DMS153 treated with DMSO at 0.1 percent for 48 hours (cell line): ENCODE results near the gene GMCL1.
"Not testable (repeated sequence)": the region's sequence is repeated elsewhere in the genome, so short reads cannot be mapped to it uniquely, and the experiment has no call there.

Source experiments
- DNase-seq: peaks from one replicate; lab custom pipeline; 2025; ENCODE audit not compliant: unreplicated experiment; lab: John Stamatoyannopoulos, UW

Gene GMCL1

DNA sequence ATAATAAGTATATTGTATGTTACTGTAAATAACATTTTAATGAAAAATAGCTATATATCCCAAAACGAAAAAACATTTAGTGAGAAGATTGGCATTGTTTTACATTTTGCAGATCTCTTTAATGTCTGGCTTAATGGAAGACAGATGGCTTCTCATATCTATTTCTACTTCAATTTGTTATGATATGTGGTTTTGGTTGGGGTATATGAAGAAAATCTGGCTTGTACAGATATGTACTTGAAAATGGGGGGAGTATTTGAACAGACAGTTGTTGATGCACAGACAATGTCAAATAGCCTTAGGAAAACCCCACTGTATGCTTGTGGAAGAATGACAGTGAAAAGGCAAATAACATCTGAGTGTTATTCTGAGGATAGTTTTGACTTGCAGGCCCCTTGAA, 23.6 kb upstream of the GMCL1 start:
- no peak for DNase-seq

GRCh38 chr2:69807821-69808540, 21.5 kb upstream of the GMCL1 start:
- no peak for DNase-seq

DNA sequence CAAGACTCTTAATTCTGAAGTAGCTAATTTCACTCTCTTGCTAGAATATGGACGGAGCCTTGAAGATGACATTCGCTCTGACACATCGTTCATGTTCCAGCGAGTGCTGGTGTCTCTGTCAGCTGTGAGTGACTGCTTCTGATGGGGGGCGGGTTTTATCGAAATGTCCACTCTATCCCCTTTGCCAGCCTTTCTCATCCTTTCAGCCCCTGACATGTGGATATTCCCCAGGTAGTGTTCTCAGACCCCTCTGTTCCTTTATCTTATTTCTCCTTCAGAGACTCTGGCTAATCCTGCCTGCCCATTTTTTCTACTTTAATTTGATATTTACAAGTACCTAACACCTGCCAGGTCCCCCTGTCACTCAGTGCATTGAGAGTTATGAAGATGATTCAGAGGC, 18.9 kb upstream of the GMCL1 start:
- DNase-seq = no peak

- no peak for DNase-seq
These were observed 18.4 kb upstream of the GMCL1 start for GRCh38 chr2:69811018-69811417.

DNA sequence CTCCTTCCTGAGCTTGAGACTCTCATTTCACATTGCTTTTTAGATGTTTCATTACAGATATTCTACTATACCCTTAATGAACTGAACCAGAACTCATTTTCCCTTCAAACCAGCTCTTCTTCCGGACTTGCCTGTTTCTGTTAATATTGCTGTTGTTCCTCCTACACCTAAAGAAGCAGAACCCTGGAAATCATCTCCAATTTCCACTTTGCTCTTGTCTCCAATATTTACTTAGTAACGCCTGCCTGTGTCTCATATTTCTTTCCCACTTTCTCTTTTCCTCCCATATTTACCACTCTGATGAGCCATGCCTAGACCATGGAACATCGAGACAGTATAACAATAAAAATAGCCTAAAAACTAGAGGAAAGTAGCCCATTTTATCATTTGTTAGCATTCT, 17.9 kb upstream of the GMCL1 start:
- no peak for DNase-seq

DNA sequence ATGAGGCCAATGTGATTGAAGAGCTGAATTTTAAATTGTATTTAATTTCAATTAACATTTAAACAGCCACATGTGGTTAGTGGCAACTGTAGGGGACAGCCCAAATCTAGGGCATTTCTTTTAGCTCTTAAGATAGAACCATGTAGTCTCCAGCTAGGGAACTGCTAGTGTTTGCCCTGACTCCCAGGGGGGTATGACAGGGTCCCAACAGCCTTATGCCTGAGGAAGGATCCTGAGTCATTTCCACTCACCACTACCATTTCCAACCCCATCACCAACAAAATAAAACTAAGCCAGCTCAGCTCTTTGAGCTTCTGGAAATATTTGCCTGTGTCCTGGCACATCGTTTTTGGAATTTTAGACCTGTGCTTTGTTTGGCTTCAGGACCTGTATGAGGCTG, 13.7 kb upstream of the GMCL1 start:
- no peak for DNase-seq

DNA sequence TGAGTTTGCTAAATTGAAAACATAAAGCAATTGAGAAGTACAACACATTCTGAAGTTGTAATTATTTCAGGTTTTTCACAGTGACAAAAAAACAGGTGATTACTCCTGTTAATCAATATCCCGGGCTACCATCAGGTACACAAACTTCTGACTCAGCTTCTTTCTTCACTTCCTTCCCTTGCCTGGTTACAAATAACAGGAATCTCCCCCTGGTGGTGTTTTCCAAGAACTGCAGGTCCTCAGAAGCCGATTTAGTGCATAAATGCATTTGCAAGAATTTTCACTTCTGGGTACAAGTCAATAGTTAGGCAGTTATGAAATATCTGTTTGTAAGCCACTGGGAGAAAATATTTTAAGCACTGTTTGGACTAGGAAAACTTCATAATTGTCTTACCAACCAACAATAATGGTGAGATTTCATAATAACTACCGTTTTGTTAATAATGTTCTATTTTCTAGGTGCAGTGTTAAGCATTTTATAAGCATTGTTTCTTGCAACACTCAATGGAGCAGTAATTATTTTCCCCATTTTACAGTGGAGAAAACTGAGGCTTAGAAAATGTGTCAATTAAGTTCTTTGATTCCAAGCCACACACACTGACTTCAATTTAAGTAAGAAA, 12.4 kb upstream of the GMCL1 start:
- DNase-seq = peak; percentile 72

- no peak for DNase-seq
These were observed 11.5 kb upstream of the GMCL1 start for GRCh38 chr2:69817729-69818501.

GRCh38 chr2:69827796-69828540, 1.5 kb upstream of the GMCL1 start:
- no peak for DNase-seq

GRCh38 chr2:69828938-69829255, 563 bp upstream of the GMCL1 start:
- no peak for DNase-seq

GRCh38 chr2:69830045-69830905, 815 bp downstream of the GMCL1 start:
- no peak for DNase-seq

- DNase-seq = not testable (repeated sequence)
These were observed 1.4 kb downstream of the GMCL1 start for GRCh38 chr2:69830906-69831241.

- DNase-seq = no peak
These were observed 2.0 kb downstream of the GMCL1 start for GRCh38 chr2:69831354-69831905.

- DNase-seq = no peak
These were observed 4.3 kb downstream of the GMCL1 start for GRCh38 chr2:69833752-69834151.

- DNase-seq = no peak
These were observed 6.2 kb downstream of the GMCL1 start for GRCh38 chr2:69835666-69836065.

DNA sequence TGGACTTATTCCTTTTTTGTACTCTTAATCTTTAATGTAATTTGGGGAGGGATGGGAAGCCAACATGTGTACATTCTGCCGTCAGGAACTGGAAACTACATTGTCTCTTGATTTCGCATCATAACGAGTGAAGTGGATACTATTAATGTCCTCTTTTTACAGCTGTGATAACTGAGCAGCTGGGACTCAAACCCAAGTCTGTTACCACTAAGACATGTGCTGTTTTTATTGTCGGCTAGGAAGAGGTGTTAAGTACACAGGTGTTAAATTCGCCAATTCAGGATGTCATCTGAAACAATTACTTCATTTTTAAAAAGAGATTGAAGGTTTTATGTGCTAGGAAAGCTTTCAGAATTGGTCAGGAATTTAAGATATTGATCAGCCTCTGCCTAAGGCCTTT, 6.9 kb downstream of the GMCL1 start:
- DNase-seq = no peak

GRCh38 chr2:69837533-69837932, 8.1 kb downstream of the GMCL1 start:
- no peak for DNase-seq

DNA sequence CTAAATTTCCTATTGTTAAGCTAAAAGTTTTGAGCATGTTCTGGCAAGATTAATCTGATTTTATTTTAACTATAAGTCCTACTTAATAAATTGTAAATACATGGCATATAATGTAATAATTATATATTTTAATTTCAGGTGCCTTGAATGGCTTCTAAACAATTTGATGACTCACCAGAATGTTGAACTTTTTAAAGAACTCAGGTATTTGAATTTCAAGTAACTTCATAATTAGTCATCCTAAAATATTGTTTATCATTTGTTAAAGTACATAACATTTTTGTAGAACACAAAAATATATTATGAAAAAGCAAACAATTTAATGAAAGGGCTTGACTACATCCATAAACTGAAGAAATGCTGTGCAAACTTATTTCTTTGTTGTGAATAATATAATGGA, 14.5 kb downstream of the GMCL1 start:
- DNase-seq = no peak

- no peak for DNase-seq
These were observed 15.1 kb downstream of the GMCL1 start for GRCh38 chr2:69844560-69844959.
